ENCODE measurements around the gene CERK.

DNA sequence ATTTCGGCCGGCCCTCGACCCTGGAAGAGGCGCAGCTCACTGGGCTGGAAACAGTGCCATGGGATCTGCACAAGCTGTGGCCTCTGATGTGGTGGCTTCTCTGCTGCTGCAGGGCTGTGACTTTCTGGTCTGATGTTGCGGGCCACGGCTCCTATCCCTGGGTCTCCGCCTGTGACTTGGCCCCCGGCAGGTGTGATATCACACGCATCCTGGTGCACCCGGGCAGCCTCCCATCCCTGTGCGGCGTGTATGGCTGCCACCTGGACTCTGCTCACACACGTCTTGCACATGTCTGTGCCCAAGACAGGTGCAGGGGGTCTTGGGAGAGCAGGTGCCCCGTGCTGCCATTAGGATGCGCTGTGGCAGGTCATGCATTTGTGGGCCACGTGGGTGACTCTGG lies 86.7 kb downstream of the CERK start:
- TF ChIP-seq, protein P1, sequence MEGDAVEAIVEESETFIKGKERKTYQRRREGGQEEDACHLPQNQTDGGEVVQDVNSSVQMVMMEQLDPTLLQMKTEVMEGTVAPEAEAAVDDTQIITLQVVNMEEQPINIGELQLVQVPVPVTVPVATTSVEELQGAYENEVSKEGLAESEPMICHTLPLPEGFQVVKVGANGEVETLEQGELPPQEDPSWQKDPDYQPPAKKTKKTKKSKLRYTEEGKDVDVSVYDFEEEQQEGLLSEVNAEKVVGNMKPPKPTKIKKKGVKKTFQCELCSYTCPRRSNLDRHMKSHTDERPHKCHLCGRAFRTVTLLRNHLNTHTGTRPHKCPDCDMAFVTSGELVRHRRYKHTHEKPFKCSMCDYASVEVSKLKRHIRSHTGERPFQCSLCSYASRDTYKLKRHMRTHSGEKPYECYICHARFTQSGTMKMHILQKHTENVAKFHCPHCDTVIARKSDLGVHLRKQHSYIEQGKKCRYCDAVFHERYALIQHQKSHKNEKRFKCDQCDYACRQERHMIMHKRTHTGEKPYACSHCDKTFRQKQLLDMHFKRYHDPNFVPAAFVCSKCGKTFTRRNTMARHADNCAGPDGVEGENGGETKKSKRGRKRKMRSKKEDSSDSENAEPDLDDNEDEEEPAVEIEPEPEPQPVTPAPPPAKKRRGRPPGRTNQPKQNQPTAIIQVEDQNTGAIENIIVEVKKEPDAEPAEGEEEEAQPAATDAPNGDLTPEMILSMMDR (IDR thresholded peaks at IDR 0.05), result no peak
- TF ChIP-seq POLR2A (IDR thresholded peaks at IDR 0.05) (no peak), POLR2AphosphoS5 (IDR thresholded peaks at IDR 0.05) (no peak), EP300 (IDR thresholded peaks at IDR 0.05) (no peak)

Data from suprapubic skin (tissue), 4 donors.